GM19351 (cell line): ENCODE results near the gene AFAP1L1.
A peak's percentile ranks its signal among the peaks of the same experiment; 100 is the strongest.

Experiments used
- ATAC-seq: cut with Tn5 transposase; IDR thresholded peaks from one replicate; pipeline ENCODE4 v1.9.1; 2021; ENCODE audit warnings: mild to moderate bottlenecking, moderate library complexity; ENCODE audit not compliant: unreplicated experiment

The AFAP1L1 gene

DNA sequence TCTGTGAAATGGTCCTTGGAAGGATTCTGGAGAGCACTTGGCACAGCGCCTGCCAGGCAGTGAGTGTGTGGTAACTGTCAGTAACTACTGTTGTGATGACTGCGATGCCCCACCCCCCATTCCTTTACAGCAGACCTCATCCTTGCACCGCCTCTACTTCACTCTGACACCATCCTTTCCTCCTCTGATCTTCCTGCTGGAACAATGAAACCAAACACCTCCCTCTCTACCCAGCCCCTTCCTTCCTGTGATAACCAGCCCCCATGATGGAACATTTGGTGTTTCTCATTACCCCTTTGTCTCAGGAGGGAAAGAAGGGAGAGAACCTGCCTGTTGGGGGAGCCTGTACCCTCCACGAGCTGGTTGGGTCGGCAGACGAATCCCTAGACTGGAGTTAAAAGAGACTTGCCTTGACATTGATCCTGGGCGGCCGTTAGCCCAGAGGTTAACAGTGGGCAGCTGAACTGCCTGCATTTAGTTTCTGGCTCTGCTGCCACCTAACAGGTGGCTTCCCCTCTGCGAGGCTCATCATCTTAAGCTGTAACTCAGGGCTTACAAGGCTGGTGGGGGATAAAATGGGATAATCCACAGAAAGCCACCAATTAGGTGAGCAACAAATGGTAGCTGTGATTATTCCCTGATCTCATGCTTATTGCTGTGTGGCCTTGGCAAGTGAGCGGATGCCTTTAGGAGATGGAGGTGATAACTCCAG lies 39.4 kb downstream of the AFAP1L1 start:
- no peak for ATAC-seq

DNA sequence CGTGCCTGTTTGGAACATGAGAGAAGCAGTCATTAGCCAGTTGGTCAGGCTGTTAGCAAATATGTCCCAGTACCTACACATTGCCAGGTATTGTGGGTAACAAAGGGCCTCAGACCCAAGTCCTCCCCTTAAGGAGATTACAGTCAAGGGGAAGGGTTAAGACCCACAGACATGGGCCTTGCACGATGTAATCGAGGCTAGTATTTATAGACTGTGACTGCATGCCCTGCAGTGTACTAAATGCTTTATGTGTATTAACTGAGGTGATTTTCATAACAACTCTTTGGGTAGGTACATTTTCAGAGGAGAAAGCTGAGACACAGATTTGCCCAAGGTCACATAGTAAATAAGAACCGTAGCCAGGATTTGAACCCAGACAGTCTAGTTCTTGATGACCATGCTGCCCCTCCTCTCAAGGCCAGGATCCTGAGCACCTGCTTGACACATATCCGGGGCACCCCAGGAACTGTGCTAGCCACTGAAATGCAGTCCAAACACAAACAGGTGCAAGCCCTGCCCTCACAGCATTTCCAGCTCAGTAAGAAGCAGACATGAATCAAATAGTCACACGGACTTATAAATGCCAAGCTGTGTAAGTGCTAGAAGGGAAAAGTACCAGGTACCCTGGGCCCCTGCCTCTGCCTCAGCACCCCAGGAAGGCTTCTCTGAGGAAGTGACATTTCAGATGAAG lies 41.6 kb downstream of the AFAP1L1 start:
- no peak for ATAC-seq

DNA sequence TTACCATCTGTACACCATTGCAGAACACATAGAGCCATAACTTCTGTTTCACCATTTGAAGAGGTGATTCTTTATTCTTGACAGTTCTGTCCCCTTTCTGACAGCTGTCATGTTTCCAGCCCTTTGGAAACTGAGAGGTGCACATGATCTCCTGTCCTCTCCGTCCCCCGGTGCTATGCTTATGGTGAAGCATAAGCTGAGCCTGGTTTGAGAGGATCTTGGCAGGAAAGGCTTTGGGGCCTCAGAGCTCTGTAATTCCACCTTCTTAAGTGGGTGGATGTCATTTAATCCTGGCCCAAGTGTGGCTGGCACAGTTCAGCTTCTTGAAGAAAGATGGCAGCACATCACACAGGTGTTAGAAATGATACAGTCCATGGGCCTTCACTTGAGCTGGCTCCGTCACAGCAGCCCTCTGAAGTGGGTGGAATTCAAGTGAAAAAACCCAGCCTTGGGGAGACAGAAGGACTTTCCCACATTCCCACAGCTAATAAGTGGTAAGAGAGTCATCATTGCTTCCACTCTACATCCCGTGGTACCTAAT lies 43.0 kb downstream of the AFAP1L1 start:
- ATAC-seq: no peak

DNA sequence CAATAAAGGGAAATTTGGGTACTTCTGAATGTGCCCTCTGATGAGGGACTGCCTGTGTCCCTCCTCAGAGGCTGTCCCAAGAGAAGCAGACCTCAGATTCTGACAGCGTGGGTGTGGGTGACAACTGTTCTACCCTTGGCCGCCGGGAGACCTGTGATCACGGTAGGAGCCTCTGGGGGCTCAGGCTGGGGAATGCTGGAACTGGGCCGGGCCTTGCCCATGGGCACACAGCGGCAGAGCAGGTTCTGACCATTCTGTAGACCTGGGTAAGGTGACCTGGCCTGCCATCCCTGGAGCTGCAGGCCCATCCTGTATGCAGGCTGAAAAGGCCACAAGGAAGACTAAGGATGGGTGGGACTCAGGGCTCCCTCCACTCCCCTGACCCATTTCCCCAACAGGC lies 44.1 kb downstream of the AFAP1L1 start:
- no peak for ATAC-seq

DNA sequence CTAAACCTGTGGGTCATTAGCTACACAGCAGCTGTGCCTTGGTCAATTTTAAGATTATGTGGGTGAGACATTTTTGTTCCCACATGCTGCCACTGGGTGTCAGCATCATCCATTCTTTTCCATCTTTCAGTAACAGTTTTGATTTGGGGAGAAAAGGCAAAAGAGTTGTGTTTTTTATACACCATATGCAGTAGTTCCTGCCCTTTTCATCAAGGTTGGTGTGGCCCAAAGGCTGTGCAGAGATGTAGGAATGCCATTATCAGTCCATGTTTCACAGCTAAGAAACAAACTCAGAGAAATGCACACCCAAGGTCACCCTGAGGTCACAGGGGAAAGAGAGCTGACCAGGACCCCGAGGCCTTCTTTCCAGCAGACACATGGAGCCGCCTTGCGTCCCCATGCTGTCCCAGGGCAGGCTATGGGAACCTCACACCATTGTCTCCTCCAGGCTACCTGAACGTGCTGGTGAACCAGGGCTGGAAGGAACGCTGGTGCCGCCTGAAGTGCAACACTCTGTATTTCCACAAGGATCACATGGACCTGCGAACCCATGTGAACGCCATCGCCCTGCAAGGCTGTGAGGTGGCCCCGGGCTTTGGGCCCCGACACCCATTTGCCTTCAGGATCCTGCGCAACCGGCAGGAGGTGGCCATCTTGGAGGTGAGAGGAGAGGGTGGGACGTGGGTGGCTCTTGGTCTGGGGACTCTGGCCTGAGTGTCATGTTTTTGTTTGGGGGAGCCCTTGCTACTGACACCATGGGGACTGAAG lies 45.8 kb downstream of the AFAP1L1 start:
- peak; percentile 89 for ATAC-seq

DNA sequence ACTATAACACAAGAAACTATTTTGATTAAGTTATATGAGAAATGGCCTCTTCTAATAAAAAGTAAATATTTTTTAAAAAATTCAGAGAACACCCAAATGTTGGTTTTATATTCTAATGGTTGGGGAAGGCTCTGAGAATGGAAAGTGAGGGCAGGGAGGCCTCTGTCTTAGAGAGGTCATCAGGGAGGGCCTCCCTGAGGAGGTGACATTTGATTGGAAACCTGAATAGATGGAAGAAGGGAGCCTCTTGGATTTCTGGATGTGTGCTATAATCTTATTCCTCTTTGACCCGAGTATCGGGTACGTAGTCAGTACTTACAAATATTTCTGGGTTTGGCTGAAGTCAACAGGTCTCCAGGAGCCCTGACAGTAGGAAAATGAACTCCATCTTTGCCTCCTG lies 47.5 kb downstream of the AFAP1L1 start:
- ATAC-seq: no peak

DNA sequence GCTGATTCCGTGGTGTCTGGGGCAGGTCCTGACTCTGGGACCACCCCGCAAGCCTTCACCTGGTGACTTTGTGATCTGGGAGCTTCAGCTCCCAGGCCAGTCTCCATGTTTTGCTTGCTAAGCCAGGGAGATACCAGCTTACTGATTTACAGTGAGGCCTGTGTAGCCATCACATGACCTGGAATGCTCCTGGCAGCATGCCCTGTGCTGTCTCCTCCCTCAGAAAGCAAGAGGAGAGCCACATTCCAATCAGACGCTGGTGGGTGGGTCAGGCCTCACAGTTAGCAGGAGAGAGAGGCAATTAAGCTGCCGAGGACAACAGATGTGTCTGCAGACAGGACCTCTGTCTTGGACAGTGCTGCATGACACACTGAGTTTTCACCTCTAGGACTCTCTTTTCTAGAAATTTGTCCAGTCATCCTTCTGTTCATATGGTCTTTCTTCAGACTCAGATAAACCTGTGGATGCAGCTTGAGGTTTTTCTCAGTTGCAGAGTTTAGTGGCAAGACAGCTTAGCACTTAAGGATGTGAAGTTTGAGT lies 49.2 kb downstream of the AFAP1L1 start:
- ATAC-seq: no peak

DNA sequence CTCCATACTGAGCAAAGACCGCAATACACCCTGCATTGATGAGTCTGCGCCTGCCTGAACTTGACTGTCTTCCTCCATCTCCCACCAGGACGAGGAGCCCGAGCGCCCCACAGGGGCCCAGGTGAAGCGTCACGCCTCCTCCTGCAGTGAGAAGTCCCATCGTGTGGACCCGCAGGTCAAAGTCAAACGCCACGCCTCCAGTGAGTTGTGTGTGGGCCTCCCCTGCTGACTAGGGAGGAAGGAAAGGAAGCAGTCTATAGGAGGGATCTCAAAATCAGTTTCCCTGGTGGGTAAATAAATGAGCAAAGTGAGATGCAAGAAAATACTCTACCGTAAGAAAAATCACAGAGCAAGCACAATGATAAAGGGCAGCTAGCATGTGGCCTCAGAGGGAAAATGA lies 50.9 kb downstream of the AFAP1L1 start:
- ATAC-seq: no peak

DNA sequence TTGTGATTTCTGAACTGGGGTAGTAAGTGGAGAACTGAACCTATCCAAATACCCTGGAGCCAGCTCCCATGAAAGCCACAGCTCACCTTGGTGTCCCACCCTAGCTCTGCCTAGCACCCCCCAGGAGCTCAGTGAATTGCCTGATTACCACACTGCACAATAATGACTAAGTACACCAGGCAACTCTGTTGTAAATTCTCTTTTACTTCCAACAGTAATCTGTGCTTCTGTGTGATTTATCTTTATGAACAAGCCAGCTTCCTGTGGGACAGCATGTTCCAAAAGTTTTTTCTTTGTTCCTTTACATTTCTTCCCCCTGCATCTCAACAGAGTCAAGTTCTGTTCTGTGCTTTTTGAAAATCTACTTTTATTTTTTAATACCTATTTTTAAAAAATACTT lies 51.6 kb downstream of the AFAP1L1 start:
- no peak for ATAC-seq

DNA sequence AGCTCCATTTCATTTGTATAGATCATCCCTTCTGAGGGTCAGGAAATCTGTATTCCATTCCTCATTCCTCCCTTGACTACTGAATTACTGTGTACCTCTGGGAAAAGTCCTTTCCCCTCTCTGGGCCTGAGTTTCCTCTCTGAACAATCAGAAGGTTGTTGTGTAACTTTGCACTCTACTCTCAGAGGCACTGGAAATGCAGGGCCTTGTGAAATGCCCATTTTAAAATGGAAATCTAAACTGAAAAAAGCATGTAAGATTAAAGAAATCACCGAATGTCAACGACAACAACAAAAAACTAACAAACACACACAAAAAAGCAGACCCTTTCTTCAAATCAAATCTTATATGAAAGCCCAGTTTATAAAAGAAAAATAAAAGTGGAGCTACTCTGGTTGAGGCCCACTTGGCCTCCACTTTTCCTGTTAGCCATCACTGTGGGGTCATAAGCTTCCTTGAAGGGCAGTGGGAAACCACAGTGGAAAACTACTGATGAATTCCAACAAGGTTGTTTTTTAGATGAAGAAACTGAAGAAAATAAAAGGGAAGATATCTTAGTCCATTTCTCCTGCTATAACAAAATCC lies 52.1 kb downstream of the AFAP1L1 start:
- ATAC-seq: no peak

DNA sequence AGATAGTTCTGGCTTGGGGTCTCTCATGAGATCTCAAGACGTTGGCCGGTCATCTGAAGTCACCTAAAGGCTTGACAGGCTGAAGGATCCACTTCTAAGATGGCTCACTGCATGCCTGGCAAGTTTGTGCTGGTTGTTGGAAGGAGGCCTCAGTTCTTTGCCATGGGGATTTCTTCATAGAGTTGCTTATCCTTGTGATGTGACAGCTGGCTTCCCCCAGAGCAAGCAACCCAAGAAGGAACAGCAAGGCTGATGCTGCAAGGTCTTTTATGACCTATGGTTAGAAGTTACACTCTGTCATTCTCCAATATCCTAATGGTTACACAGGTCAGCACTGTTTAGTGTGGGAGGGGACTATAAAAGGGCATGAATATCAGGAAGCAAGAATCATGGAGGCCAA lies 53.0 kb downstream of the AFAP1L1 start:
- ATAC-seq: no peak

DNA sequence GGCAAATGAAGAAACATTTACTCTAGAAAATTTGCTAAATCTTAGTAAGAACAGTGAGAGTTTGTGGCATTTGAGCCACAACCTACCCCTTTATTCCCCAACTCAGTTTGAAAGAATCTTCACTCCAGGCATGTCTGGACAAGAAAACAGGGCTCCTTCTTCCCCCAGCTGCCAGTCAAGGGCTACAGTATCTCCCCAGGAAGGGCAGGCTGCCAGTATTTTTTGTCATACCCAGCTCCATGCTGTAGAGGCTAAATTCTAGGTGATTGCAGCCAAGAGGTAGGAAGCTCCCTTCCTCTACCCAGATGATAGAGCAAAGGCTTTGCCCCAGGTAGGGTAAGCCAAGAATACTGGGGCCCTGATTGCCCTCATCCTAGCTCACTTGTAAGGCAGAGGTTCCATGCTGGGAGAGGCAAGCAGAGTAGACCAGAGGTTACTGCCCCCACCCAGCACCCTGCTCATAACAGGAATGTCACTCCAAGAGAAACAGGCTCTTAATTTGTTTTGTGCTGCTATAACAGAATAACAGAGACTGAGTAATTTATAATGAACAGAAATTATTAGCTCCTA lies 53.6 kb downstream of the AFAP1L1 start:
- no peak for ATAC-seq

DNA sequence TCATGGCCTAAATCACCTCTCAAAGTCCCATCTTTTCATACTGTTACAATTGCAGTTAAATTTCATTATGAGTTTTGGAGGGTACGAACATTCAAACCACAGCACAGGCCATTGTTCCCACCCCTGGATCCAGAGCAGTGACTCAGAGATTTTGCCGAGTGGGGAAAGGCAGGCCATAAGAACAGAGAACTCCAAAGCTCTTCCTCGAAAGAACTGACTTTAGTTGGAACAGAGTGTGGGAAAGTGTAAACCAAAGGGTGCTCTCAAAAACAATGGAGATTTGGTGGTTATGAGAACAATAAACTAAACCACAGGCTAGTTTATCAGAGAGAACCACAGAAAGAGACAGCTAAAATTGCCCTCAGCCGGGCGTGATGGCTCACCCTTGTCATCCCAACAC lies 54.2 kb downstream of the AFAP1L1 start:
- no peak for ATAC-seq

DNA sequence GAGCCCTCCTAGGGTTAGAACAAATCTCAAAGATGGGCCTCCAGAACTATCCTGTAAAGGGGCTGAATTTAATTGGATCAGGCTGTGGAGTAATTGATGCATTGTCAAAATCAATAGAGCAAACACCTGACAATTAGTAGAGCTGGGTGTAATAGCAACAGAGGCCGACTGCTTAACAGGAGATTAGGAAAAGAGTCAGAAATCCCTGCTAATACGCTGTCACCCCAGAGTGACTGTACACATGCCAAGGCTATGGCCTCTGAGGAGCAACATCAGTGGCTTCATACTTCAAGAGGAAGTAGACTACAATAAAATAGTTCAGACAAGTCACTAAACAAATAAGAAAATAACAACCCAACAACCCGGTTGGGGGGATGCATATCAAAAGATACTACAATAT lies 55.0 kb downstream of the AFAP1L1 start:
- ATAC-seq: no peak

DNA sequence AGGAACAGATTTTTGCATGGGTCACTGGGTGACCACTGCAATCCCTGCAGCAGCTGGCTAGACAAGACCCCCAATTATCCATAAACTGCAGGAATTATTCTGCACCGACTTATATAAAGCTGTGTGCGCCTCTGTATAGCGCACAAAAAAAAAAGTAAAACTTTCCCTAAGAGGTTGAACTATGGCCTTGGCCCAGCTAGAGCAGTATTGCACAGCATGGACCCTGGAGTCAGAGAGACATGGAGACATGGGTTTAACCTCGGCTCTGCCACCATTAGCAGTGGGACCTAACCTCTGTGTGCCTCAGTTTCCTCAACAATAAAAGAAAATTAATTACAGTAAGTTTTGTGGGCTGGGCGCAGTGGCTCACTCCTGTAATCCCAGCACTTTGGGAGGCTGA lies 56.5 kb downstream of the AFAP1L1 start:
- no peak for ATAC-seq

DNA sequence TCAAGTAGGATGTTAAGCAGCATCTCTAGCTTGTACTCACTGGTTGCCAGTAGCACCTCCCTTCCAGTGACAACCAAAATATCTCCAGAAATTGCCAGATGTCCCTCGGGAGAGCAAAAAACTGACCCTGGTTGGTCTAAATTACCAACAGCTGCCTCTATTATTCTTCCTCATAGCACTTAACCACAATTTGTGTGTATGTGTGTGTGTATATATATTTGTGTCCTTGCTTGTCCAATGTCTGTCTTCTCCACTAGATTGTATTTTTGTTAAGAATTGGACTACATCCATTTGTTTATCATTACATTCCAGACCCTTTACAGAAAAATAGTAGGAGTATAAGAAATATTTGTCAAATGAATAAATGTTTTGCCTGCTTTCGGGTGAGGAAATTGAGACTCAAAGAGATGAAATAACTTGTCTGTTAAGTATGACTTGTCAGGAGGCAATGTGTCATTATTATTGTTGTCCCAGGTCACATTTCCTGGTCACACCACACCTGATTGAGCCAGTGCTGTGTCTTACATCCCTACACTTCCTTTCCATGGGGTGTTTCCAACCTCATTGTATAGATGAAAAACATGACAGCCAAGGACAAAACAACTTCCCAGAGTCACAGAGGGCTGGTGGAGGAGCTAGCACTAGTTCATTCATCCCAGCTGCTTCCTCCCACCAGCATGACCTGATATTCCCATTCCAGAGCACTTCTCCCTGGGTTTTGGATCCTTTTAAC lies 62.2 kb downstream of the AFAP1L1 start:
- no peak for ATAC-seq

DNA sequence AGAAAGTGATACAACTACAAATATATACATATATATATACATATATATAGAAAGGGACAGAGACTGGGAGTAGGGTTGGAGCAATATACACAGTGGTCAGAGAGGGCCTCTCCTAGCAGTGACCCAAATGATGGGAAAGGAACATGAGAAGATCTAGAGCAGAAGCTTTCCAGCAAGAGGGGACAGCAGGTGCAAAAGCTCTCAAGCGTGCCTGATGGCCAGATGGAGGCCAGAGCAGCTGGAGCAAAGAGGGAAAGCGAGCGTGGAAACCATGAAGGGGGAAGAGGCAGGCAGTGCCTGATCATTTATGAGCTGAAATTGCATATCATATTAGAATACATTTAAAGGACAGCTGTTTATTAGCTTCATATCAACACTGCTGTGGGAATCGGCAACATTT lies 66.1 kb downstream of the AFAP1L1 start:
- no peak for ATAC-seq

DNA sequence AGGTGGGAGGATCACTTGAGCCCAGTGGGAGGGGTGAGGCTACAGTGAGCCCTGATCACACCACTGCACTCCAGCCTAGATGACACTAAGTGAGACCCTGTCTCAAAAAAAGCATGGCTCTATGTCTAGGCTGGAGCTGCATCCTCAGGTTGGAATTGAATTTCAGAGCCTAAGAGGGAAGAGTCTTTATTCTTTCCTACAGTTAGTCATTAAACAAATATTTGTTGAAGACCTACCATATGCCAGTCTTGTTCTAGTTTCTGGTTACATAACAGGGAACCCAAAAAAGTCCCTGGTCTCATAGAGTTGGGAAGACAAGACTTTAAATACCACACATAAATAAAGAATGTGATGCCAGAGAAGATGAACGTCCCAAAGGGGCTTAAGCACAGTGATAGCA lies 66.7 kb downstream of the AFAP1L1 start:
- ATAC-seq: no peak

DNA sequence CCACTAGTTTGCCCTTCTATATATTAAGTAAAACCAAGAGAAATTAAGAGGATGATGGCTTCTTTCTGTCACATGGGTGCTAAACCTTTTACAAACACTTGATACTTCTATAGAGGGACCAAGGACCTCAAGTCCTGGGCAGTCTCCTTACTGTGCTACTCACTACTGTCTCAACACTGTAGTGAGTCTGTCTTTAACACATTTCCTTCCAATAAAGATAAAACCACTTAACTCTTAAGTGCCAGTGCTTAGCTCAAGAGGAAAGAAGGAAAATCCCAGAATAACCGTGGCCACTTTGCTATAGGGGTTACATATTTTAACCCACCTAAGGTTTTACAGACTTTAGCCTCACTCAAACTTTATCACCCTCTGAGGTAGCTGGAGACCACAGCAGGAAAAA lies 69.3 kb downstream of the AFAP1L1 start:
- ATAC-seq: no peak

DNA sequence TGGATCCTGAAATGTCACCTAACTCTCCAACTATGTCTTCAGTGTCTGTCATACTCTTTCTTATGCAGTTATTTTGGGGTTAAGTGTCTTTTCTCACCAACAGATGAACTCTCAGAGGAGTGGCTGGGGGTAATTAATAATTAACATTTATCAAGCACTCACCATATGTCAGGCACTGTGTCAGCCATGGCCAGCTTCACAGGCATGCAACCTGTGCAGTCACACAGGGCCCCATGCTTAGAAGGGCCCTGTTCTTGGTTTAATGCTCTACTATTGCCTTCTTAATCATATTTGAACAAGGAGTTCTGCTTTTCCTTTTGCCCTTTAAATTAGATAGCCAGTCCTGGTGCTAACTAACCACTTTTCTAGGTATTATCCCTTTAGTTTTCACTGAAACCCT lies 70.2 kb downstream of the AFAP1L1 start:
- no peak for ATAC-seq
